Coronary artery (tissue), 2 donors: ENCODE measurements around the gene KRT23.

Source experiments
- DNase-seq: peaks from one replicate; pipeline ENCODE4 v3.0.0-alpha.2; 2017; ENCODE audit warnings: low spot score
- H3K27ac ChIP-seq, 2 donors: fragments of 200-600 bp; sonication (generic); one replicate each; pipeline ENCODE4 v1.5.1; 2016 to 2019
- H3K4me3 ChIP-seq: fragments of 200-600 bp; sonication (generic); 2 replicates; pipeline ENCODE4 v1.5.1; 2016; ENCODE audit warnings: mild to moderate bottlenecking, moderate library complexity
- TF ChIP-seq, protein P1 (sequence below): fragments of 200-600 bp; sonication (generic); IDR thresholded peaks from one replicate; pipeline ENCODE4 v1.5.1; 2019; ENCODE audit warnings: antibody characterized with exemption

KRT23 gene

DNA sequence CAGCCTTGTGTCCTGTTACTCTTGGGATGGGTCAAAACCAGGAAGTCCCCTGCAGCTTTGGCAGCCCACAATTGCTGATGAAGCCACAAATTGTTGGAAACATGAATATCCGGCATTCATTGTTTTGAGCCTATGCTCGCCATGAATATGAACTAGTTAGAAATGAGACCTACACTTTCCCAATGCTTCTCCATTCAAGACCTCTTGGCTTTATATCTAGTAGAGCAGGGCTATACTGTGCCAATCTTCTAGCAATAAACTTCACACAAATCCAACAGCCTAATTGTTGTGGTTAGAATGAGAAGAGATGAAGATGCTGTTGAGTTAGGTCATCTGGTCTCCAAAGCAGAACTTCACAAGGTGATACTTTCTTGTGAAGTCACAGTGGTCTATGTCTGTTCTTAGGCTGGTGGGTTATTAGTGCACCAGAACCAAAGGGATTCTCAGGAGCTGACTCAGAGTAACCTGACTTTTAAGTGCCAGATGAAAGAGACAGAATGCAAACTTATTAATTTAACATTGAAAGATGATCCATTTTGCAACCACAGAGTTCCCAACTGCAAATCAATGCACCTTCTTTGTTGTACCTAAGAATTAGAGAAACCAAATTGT, 13.7 kb upstream of the KRT23 start:
- no peak for DNase-seq
- TF ChIP-seq, protein P1, sequence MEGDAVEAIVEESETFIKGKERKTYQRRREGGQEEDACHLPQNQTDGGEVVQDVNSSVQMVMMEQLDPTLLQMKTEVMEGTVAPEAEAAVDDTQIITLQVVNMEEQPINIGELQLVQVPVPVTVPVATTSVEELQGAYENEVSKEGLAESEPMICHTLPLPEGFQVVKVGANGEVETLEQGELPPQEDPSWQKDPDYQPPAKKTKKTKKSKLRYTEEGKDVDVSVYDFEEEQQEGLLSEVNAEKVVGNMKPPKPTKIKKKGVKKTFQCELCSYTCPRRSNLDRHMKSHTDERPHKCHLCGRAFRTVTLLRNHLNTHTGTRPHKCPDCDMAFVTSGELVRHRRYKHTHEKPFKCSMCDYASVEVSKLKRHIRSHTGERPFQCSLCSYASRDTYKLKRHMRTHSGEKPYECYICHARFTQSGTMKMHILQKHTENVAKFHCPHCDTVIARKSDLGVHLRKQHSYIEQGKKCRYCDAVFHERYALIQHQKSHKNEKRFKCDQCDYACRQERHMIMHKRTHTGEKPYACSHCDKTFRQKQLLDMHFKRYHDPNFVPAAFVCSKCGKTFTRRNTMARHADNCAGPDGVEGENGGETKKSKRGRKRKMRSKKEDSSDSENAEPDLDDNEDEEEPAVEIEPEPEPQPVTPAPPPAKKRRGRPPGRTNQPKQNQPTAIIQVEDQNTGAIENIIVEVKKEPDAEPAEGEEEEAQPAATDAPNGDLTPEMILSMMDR = no peak
- no peak overlapping the region for H3K27ac ChIP-seq
- no peak overlapping the region for H3K4me3 ChIP-seq

DNA sequence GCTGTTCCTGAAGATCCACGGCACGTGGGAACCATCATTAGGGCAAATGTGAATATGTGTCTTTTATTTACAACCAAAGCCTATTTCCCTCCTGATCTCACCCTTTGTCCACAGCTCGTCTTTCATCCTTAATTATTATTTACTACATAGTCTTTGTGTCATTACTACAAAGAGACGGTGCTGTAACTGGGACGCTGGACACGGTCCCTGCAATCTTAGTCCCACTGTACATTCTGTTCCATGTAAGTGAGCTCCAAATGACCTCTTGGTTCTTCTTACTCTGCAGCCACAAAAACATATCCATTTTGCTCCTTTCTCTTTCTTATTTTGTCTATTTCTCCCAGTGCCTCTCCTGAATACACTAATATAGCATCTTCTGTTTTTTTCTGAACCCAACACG, 12.7 kb upstream of the KRT23 start:
- TF ChIP-seq, protein P1 = no peak
- Histone ChIP-seq H3K27ac (no peak overlapping the region), H3K4me3 (no peak overlapping the region)
- DNase-seq = no peak

- H3K4me3 ChIP-seq = no peak overlapping the region
- no peak for DNase-seq
- TF ChIP-seq, protein P1 = no peak
Measured at GRCh38 chr17:40949418-40949817, 12.0 kb upstream of the KRT23 start.

GRCh38 chr17:40947929-40948328, 10.5 kb upstream of the KRT23 start:
- no peak for DNase-seq
- TF ChIP-seq, protein P1 = no peak
- Histone ChIP-seq H3K27ac (no peak overlapping the region), H3K4me3 (no peak overlapping the region)

More at GRCh38 chr17:40949418-40949817, 12.0 kb upstream of the KRT23 start:
- H3K27ac ChIP-seq = no peak overlapping the region

GRCh38 chr17:40945414-40945813, 8.0 kb upstream of the KRT23 start:
- H3K27ac ChIP-seq = no peak overlapping the region
- DNase-seq = no peak
- TF ChIP-seq, protein P1 = no peak
- no peak overlapping the region for H3K4me3 ChIP-seq

GRCh38 chr17:40944531-40944930, 7.1 kb upstream of the KRT23 start:
- H3K27ac ChIP-seq = no peak overlapping the region

GRCh38 chr17:40942553-40942952, 5.1 kb upstream of the KRT23 start:
- H3K4me3 ChIP-seq = no peak overlapping the region
- no peak overlapping the region for H3K27ac ChIP-seq
- TF ChIP-seq, protein P1 = no peak
- no peak for DNase-seq

More at GRCh38 chr17:40944531-40944930, 7.1 kb upstream of the KRT23 start:
- H3K4me3 ChIP-seq = no peak overlapping the region
- TF ChIP-seq, protein P1 = no peak
- DNase-seq = no peak
